ENCODE measurements around the gene SYT3.

DNA sequence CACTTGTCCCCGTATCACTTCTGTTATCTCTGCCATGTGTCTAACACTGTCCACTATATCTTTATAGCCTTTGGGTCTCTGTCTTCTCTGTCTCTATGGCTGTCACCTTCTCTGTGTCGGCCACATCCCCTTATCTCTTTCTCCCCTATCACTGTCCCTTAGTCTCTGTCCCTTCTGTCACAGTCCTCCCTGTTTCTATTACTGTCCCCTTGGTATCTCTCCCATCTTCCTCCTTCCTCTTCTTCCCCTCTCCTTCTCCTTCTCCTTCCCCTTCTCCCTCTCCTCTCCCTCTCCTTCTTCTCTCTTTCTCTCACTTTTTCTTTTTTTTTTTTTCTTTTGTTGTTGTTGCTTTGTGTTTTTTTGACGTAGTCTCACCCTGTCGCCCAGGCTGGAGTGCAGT is 36.7 kb downstream of the SYT3 start:
- TF ChIP-seq, protein P1, sequence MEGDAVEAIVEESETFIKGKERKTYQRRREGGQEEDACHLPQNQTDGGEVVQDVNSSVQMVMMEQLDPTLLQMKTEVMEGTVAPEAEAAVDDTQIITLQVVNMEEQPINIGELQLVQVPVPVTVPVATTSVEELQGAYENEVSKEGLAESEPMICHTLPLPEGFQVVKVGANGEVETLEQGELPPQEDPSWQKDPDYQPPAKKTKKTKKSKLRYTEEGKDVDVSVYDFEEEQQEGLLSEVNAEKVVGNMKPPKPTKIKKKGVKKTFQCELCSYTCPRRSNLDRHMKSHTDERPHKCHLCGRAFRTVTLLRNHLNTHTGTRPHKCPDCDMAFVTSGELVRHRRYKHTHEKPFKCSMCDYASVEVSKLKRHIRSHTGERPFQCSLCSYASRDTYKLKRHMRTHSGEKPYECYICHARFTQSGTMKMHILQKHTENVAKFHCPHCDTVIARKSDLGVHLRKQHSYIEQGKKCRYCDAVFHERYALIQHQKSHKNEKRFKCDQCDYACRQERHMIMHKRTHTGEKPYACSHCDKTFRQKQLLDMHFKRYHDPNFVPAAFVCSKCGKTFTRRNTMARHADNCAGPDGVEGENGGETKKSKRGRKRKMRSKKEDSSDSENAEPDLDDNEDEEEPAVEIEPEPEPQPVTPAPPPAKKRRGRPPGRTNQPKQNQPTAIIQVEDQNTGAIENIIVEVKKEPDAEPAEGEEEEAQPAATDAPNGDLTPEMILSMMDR (conservative IDR thresholded peaks at IDR 0.05; ENCODE audit: low read length) = no peak
- no peak for TF ChIP-seq EZH2phosphoT487 (IDR thresholded peaks at IDR 0.05; ENCODE audit: borderline replicate concordance, low read depth, low read length)

Measured in OCI-LY7 (cell line).